T-helper 1 cell (primary cell): Measurements from ENCODE around the gene MFSD11.
"Not testable (repeated sequence)": the region's sequence is repeated elsewhere in the genome, so short reads cannot be mapped to it uniquely, and the experiment has no call there.

Experiments
- DNase-seq, 5 donors: peaks; one replicate each; pipeline ENCODE4 v3.0.0-alpha.2; 2012 to 2020

MFSD11 gene

DNA sequence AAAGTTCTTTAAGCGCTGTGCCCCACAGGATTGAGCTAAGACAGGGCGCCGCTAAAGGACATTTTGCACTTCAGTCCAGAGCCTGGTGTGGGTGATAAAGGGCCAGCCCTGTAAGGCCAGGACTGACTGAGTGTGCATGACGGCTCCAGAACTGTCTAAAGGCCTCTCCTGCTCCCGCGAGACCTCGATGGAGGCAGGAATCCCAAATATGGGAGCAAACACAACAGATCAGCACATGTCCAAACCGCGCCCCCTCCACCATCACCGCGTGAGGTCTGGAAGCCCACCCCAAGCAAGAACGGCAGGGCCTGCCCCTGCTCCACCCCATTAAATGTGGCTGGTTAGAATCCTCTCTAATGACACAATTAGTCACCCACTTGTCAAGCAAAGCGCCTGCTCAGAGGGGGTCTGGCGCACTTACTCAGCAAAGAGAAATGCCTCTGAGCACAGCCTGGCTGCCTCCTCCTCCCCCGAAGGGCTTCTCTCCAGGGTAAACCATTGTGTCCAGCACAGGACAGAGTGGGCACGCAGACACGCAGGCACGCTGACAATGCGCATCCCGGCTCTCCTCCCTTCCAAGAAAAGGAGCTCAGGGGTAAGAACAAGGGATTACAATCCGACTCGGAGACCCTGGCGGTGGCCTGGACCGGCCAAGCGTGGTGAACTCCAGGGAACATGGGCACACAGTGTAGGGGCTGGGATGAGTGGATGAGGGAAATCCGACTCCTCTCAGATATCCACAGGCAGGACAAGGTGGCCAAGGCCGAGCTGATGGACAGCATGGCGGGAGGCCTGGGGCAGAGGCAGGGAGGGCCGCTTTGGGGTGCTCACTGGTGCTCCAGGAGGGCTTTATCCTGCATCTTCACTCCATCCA is 28.6 kb upstream of the MFSD11 start:
- DNase-seq: no peak

GRCh38 chr17:76709951-76710862 is 27.7 kb upstream of the MFSD11 start:
- DNase-seq: not testable (repeated sequence)

- DNase-seq: peak in 4 of 5 donors; percentile 26 to 59 (median 41)
These were observed 26.9 kb upstream of the MFSD11 start, which contains the start of gene MXRA7 for GRCh38 chr17:76710863-76711611. Gene MXRA7 (minus strand): TSS chr17:76710965. CDS start chr17:76710946, 19 bp downstream.

- DNase-seq: not testable (repeated sequence)
These were observed 25.6 kb upstream of the MFSD11 start for GRCh38 chr17:76712321-76712720.

DNA sequence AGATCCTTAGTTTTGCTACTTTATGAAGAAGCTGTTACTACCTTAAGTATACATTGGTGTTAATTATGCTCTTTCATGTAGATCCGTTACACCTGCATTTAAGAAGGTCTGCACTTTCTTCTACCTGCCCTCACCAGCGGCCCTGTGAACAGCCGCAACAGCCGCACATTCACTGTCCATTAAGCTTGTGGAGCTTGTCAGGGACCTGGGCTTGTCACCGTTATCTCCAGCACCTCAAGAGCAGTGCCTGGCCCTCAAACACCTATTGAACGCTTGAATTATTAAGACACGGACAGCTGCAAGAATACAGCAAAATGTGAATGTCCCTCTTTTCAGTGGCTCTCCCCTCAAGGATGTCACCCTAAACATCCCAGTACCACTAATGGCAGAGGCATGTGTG is 24.2 kb upstream of the MFSD11 start:
- DNase-seq: no peak

GRCh38 chr17:76714336-76714735 is 23.6 kb upstream of the MFSD11 start:
- no peak for DNase-seq

GRCh38 chr17:76714822-76715495 is 23.0 kb upstream of the MFSD11 start:
- DNase-seq: peak; percentile 35 to 79 (median 57)

DNA sequence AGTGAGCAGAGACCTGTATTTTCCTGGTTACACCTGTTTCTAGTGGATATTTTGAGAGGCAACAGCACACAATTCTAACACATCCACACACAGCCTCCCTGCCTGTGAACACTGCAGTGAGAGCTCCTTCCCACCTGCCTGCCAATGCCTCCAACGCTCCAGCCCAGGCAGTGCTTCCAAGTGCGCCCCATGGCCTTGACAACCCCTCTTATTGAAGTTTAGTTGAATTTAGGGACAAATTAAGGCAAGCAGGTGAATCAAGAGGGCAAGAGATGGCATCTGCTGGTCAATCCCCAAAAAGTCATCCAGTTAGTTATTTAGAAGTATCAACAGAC is 22.5 kb upstream of the MFSD11 start:
- DNase-seq: no peak

DNA sequence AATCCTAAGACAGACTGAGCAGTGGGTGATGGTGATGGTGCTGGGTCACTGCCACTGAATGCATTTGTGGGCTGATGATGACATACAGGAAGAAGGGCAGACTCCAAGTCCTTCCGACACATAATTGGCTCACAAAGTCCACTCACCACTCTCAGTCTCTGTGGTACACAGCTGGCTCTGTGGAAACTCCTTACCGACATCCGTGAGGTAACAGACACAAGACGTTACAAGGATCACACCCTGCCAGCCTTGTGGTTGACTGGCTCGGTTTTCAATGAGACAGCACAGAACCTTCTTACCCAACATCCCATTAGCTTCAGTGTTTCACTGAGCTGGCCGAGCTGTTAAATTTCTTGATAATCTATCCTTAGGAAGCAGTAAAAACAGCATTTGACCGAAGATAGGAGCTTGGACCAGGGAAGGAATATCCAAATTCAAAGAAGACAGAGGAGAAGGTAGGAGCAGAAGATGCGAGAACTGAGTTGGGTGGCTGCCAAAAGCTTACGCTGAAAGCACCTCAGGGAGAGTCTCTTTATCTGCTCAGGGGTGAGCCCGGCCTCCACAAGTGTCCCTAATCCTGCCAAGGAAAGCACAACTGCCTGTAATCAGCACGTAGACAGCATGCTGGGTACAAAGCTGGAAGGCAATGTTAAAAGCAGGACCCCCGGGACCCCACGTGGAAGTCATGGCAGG is 21.6 kb upstream of the MFSD11 start:
- peak in 3 of 5 donors; percentile 49 to 81 (median 57) for DNase-seq

DNA sequence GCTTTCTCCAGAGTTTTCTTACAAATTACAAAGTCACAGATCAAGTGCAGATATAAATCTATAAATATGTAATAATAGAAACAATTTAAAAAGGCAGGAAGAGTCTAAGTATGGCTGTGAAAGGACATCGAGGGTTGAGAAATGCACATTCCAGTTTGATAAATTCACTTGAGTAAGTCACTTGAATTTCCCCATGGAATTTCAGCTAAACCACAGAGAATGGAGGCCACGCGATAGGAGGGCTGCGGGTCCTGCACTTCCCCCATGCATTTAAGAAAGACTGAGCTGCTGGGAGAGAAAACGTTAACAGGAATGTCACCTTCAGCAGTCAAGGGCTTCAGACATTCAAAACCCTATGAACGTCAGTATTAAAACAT is 21.1 kb upstream of the MFSD11 start:
- no peak for DNase-seq

- no peak for DNase-seq
These were observed 19.4 kb upstream of the MFSD11 start for GRCh38 chr17:76718516-76718915.

- DNase-seq: no peak
These were observed 17.7 kb upstream of the MFSD11 start for GRCh38 chr17:76720211-76720610.

GRCh38 chr17:76720941-76721340 is 17.0 kb upstream of the MFSD11 start:
- no peak for DNase-seq

- DNase-seq: no peak
These were observed 16.5 kb upstream of the MFSD11 start for GRCh38 chr17:76721463-76721862.

DNA sequence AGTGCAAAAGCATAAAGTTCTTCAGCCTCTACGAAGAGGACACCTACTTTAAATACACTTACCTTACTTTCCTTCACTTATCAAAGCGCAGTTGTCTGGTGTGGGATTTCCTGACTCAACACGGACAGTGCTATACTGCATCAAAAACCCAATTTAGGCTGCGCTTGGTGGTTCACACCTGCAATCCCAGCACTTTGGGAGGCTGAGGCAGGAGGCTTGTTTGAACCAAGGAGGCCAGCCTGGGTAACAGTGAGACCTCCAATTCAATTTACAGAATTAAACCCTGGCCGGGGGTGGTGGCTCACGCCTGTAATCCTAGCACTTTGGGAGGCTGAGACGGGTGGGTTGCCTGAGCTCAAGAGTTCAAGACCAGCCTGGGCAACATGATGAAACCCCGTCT is 15.6 kb upstream of the MFSD11 start:
- no peak for DNase-seq

DNA sequence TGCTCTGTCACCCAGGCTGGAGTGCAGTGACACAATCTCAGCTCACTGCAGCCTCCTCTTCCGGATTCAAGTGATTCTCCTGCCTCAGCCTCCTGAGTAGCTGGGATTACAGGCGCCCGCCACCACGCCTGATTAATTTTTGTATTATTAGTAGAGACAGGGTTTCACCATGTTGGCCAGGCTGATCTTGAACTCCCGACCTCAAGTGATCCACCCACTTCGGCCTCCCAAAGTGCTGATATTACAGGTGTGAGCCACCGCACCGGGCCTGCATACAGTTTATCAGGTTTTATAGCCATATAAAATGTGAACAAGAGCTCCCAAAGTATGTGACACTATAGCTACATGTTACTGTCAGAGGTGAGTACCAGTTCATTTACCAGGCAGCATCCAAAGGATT is 14.9 kb upstream of the MFSD11 start:
- not testable (repeated sequence) for DNase-seq

DNA sequence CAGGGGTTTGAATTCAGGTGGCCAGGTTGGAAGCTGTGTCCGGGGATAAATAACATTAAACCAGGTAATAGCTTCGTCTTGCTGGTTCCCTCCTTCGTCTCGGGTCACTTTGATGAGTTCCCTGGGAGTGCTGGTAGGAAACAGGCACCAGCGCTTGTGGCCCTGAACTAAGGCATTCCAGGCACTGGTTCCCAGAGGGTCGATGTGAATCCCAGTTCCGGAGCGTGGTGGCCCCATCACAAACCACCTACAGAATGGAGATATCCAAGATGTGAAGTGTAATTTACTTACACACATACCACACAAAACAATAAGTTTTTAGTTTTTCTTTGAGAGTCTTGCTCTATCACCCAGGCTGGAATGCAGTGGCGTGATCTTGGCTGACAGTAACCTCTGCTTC is 14.1 kb upstream of the MFSD11 start:
- no peak for DNase-seq

- DNase-seq: peak; percentile 48 to 75 (median 68)
These were observed 12.2 kb upstream of the MFSD11 start for GRCh38 chr17:76725580-76726230.

DNA sequence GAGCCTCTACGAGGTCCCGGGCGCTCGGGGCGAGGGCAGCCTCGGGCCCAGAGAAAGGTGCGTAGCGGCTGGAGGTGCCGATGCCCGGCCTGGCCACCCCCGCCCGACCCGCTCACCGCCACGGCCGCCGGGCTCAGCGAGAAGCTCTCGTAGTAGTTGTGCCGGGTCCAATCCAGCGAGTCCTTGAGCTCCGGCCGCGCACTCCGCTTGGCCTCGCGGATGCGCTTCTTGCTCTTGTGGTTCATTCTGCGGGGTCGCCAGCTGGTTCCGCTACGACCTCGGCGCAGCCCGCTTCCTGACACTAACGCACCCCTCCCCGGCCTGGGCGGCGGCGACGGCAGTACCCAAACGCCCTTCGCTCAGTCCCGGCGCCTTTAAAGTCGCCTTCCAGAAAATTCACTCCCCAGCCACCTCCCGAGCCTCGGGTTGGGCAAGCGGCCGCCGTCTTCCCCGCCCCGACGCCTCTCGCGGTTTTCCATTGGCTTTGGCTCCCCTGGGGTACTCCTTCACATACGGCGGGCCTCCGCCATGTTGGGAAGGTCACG is 11.6 kb upstream of the MFSD11 start, which contains the start of gene JMJD6:
TSS of gene JMJD6 (minus strand) at position 376 of the 545 bp plus-strand sequence. CDS start at position 245, 131 bp downstream.
- DNase-seq: peak in 2 of 5 donors; percentile 93 to 98
